H9 (cell line): ENCODE measurements around the gene EFTUD2. TPM values are rescaled to one million over a fixed set of nuclear protein-coding genes. Genes with fewer than 3 reads are reported as not detected.

Source experiments
- DNase-seq: peaks from one replicate; pipeline ENCODE4 v3.0.0-alpha.2; 2017
- H2AFZ ChIP-seq: one replicate; pipeline ENCODE4 v1.6.1; 2013; ENCODE audit warnings: mild to moderate bottlenecking, low read length, control low read depth, moderate library complexity
- H2AK5ac ChIP-seq: 2 replicates; pipeline ENCODE4 v1.6.1; 2013; ENCODE audit warnings: low read length, control low read depth, mixed read lengths; ENCODE audit not compliant: insufficient read length
- H2BK120ac ChIP-seq: one replicate; pipeline ENCODE4 v1.6.1; 2013; ENCODE audit warnings: low read depth, mild to moderate bottlenecking, low read length, control low read depth, inconsistent platforms; ENCODE audit not compliant: poor library complexity, severe bottlenecking
- H2BK12ac ChIP-seq: 2 replicates; pipeline ENCODE4 v1.6.1; 2013; ENCODE audit warnings: low read length, control low read depth, mixed read lengths, low read depth; ENCODE audit not compliant: insufficient read length
- H2BK15ac ChIP-seq: 2 replicates; pipeline ENCODE4 v1.6.1; 2013; ENCODE audit warnings: low read depth, low read length, control low read depth
- H2BK20ac ChIP-seq: one replicate; pipeline ENCODE4 v1.6.1; 2013; ENCODE audit warnings: low read depth, mild to moderate bottlenecking, low read length, control low read depth, inconsistent platforms; ENCODE audit not compliant: poor library complexity, severe bottlenecking
- H2BK5ac ChIP-seq: 2 replicates; pipeline ENCODE4 v1.6.1; 2013; ENCODE audit warnings: low read length, control low read depth, mixed read lengths; ENCODE audit not compliant: insufficient read length
- H3K14ac ChIP-seq: 2 replicates; pipeline ENCODE4 v1.6.1; 2013; ENCODE audit warnings: low read length, control low read depth; ENCODE audit not compliant: insufficient read depth
- H3K18ac ChIP-seq: 2 replicates; pipeline ENCODE4 v1.6.1; 2013; ENCODE audit warnings: low read depth, mild to moderate bottlenecking, mixed read lengths, low read length, control low read depth; ENCODE audit not compliant: insufficient read length
- H3K23ac ChIP-seq: 2 replicates; pipeline ENCODE4 v1.6.1; 2013; ENCODE audit warnings: low read length, control low read depth, mixed read lengths, low read depth; ENCODE audit not compliant: insufficient read length
- H3K23me2 ChIP-seq: 2 replicates; pipeline ENCODE4 v1.6.1; 2013; ENCODE audit warnings: low read depth, mild to moderate bottlenecking, mixed read lengths, low read length, control low read depth; ENCODE audit not compliant: insufficient read length, poor library complexity, severe bottlenecking
- H3K27ac ChIP-seq: 2 replicates; pipeline ENCODE4 v1.5.1; 2013; ENCODE audit warnings: low read length, control low read depth, mixed read lengths, low read depth; ENCODE audit not compliant: insufficient read length
- H3K27me3 ChIP-seq: 2 replicates; pipeline ENCODE4 v1.6.1; 2013; ENCODE audit warnings: low read length, control low read depth, inconsistent platforms; ENCODE audit not compliant: insufficient read depth
- H3K4ac ChIP-seq: 2 replicates; pipeline ENCODE4 v1.6.1; 2013; ENCODE audit warnings: low read depth, mild to moderate bottlenecking, control low read depth, inconsistent platforms, low read length, moderate library complexity
- H3K4me1 ChIP-seq: 2 replicates; pipeline ENCODE4 v1.6.1; 2013; ENCODE audit warnings: low read length, control low read depth, inconsistent platforms; ENCODE audit not compliant: insufficient read depth
- H3K4me2 ChIP-seq: 2 replicates; pipeline ENCODE4 v1.6.1; 2013; ENCODE audit warnings: low read length, control low read depth, mixed read lengths; ENCODE audit not compliant: insufficient read length, insufficient read depth
- H3K56ac ChIP-seq: 2 replicates; pipeline ENCODE4 v1.6.1; 2013; ENCODE audit warnings: low read depth, mild to moderate bottlenecking, mixed read lengths, low read length, control low read depth; ENCODE audit not compliant: insufficient read length
- H3K79me1 ChIP-seq: 2 replicates; pipeline ENCODE4 v1.6.1; 2013; ENCODE audit warnings: low read depth, mild to moderate bottlenecking, moderate library complexity, low read length, control low read depth, inconsistent platforms; ENCODE audit not compliant: insufficient read depth, poor library complexity, severe bottlenecking
- H3K79me2 ChIP-seq: 2 replicates; pipeline ENCODE4 v1.6.1; 2013; ENCODE audit warnings: low read length, control low read depth, inconsistent platforms; ENCODE audit not compliant: insufficient read depth
- H3K9ac ChIP-seq: 2 replicates; pipeline ENCODE4 v1.6.1; 2013; ENCODE audit warnings: low read length, control low read depth, mixed read lengths; ENCODE audit not compliant: insufficient read length; ENCODE audit errors: extremely low read depth
- H3K9me3 ChIP-seq: one replicate; pipeline ENCODE4 v1.6.1; 2013; ENCODE audit warnings: low read depth, low read length, inconsistent platforms; ENCODE audit not compliant: control insufficient read depth
- H3T11ph ChIP-seq: one replicate; pipeline ENCODE4 v1.6.1; 2013; ENCODE audit warnings: mild to moderate bottlenecking, low read length, control low read depth, inconsistent platforms
- H4K20me1 ChIP-seq: one replicate; pipeline ENCODE4 v1.6.1; 2013; ENCODE audit not compliant: control insufficient read depth, insufficient read length, insufficient read depth
- H4K5ac ChIP-seq: 2 replicates; pipeline ENCODE4 v1.6.1; 2013; ENCODE audit warnings: low read depth, mild to moderate bottlenecking, mixed read lengths, low read length, control low read depth; ENCODE audit not compliant: insufficient read length
- H4K8ac ChIP-seq: replicated peaks from 2 replicates; pipeline ENCODE4 v1.6.1; 2013; ENCODE audit warnings: low read length, control low read depth, mixed read lengths, low read depth; ENCODE audit not compliant: insufficient read length
- H4K91ac ChIP-seq: 2 replicates; pipeline ENCODE4 v1.6.1; 2013; ENCODE audit warnings: low read depth, mild to moderate bottlenecking, moderate library complexity, mixed read lengths, low read length, control low read depth; ENCODE audit not compliant: insufficient read length
- H3K27ac Mint-ChIP-seq, 3 experiments: 2 replicates in 2 of 3; 3 replicates in 1 of 3; pipeline ENCODE4 v1.8.0; 2020 to 2021; ENCODE audit warnings: mixed read lengths in 3 of 3, mild to moderate bottlenecking in 1 of 3, moderate library complexity in 1 of 3
- H3K27me3 Mint-ChIP-seq: 2 replicates; pipeline ENCODE4 v1.8.0; 2021; ENCODE audit warnings: low read depth, mild to moderate bottlenecking, moderate library complexity, mixed read lengths
- H3K36me3 Mint-ChIP-seq, 3 experiments: 2 replicates in 2 of 3; 3 replicates in 1 of 3; pipeline ENCODE4 v1.8.0; 2020 to 2021; ENCODE audit warnings: low read depth in 3 of 3, mixed read lengths in 3 of 3; ENCODE audit not compliant: insufficient read depth in 1 of 3
- H3K4me1 Mint-ChIP-seq, 2 experiments: 2 replicates each; pipeline ENCODE4 v1.8.0; 2020; ENCODE audit warnings: mixed read lengths in 2 of 2
- H3K4me3 Mint-ChIP-seq, 2 experiments: 2 replicates in 1 of 2; 3 replicates in 1 of 2; pipeline ENCODE4 v1.8.0; 2020 to 2021; ENCODE audit warnings: mild to moderate bottlenecking in 2 of 2, mixed read lengths in 2 of 2, moderate library complexity in 1 of 2
- H3K9me3 Mint-ChIP-seq, 2 experiments: 2 replicates in 1 of 2; 3 replicates in 1 of 2; pipeline ENCODE4 v1.8.0; 2020; ENCODE audit warnings: mild to moderate bottlenecking in 2 of 2, mixed read lengths in 2 of 2, moderate library complexity in 1 of 2
- WGBS: extraction: QIAGEN DNeasy Blood & Tissue Kit; methylation state at CpG from one replicate; pipeline ENCODE4 v1.1.7; 2013; ENCODE audit warnings: missing lambda C conversion rate, low lambda C conversion rate, mixed read lengths; ENCODE audit not compliant: insufficient read length; ENCODE audit errors: extremely low coverage; 5-methylcytosine and 5-hydroxymethylcytosine counted together
- total RNA-seq: library from RNA; stranded (reverse); gene quantifications from 2 replicates; pipeline ENCODE4 v1.2.1, GENCODE V29; 2021
- TF ChIP-seq, protein P1 (sequence below): fragments of 200-600 bp; sonication (generic); conservative IDR thresholded peaks from 3 replicates; pipeline ENCODE4 v1.8.0; 2021; ENCODE audit warnings: antibody characterized with exemption, mild to moderate bottlenecking

The EFTUD2 gene
- total RNA-seq, 1 experiment from 2014 or later, result 150 TPM

DNA sequence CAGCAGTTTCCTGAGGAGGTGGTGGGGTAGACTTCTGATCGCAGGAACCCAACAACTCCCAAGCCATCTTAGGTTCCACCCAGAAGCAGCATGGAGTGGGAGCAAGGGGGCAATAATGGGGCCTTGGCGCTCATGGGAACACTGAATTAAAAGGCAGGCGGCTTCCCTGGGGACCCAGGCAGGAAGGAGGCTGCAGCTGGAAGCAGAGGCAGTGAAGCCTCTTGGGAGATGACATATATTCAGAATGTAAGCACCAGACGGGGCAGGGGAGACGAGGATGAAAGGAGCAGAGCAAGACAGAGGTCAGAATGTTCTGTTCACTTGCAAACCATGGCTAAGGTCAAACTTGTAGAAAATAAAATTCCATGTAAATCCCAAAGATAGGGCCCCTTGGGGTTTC, 48.6 kb downstream of the EFTUD2 start:
- H3K36me3 Mint-ChIP-seq, result peaks cover 41 to 61% (median 53%) of the 10 kb centered on the region in 3 experiments
- DNase-seq, result no peak
- no peak overlapping the region for H4K91ac ChIP-seq

More for the DNA sequence above, 48.6 kb downstream of the EFTUD2 start:
- no peak overlapping the region for H2AFZ ChIP-seq
- Mint-ChIP-seq H3K9me3 (no peaks in the 10 kb centered on the region; a peak in 1 of 5 replicates), H3K4me1 (peaks cover 11 to 14% of the 10 kb centered on the region in 2 experiments), H3K4me3 (no peak overlapping the region), H3K27ac (peak overlapping the region in 1 of 3 experiments; percentile 55; a peak in 2 of 7 replicates), H3K27me3 (peaks cover 4% of the 10 kb centered on the region; the same call in 1 of the 2 replicates)
- no peak overlapping the region for H3K56ac ChIP-seq
- no peak overlapping the region for H3K9ac ChIP-seq
- H2BK5ac ChIP-seq, result no peak overlapping the region
- H3K4ac ChIP-seq, result no peak overlapping the region
- no peaks in the 10 kb centered on the region for H3K23me2 ChIP-seq
- H4K8ac ChIP-seq, result no peak overlapping the region
- no peak overlapping the region for H2BK15ac ChIP-seq
- no peak overlapping the region for H2BK120ac ChIP-seq
- no peak overlapping the region for H4K5ac ChIP-seq
- no peaks in the 10 kb centered on the region for H4K20me1 ChIP-seq
- H3K23ac ChIP-seq, result no peak overlapping the region
- H3K14ac ChIP-seq, result no peak overlapping the region
- no peaks in the 10 kb centered on the region for H3K9me3 ChIP-seq
- H3K4me2 ChIP-seq, result no peak overlapping the region
- H3K27me3 ChIP-seq, result no peaks in the 10 kb centered on the region
- WGBS, result no CpG with 5 or more reads among the region's 5 CpGs
- no peaks in the 10 kb centered on the region for H3K79me1 ChIP-seq
- no peak overlapping the region for H3K27ac ChIP-seq
- H3K79me2 ChIP-seq, result no peaks in the 10 kb centered on the region
- H2BK20ac ChIP-seq, result no peak overlapping the region
- peaks cover 3% of the 10 kb centered on the region; the same call in 1 of the 2 replicates for H3K4me1 ChIP-seq
- H3K18ac ChIP-seq, result no peak overlapping the region
- no peak overlapping the region for H2BK12ac ChIP-seq
- H3T11ph ChIP-seq, result no peak overlapping the region
- TF ChIP-seq, protein P1, sequence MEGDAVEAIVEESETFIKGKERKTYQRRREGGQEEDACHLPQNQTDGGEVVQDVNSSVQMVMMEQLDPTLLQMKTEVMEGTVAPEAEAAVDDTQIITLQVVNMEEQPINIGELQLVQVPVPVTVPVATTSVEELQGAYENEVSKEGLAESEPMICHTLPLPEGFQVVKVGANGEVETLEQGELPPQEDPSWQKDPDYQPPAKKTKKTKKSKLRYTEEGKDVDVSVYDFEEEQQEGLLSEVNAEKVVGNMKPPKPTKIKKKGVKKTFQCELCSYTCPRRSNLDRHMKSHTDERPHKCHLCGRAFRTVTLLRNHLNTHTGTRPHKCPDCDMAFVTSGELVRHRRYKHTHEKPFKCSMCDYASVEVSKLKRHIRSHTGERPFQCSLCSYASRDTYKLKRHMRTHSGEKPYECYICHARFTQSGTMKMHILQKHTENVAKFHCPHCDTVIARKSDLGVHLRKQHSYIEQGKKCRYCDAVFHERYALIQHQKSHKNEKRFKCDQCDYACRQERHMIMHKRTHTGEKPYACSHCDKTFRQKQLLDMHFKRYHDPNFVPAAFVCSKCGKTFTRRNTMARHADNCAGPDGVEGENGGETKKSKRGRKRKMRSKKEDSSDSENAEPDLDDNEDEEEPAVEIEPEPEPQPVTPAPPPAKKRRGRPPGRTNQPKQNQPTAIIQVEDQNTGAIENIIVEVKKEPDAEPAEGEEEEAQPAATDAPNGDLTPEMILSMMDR, result no peak
- no peak overlapping the region for H2AK5ac ChIP-seq
